ENCODE results near the gene GNG14.
"Not testable (repeated sequence)": the region's sequence is repeated elsewhere in the genome, so short reads cannot be mapped to it uniquely, and the experiment has no call there.

GNG14 gene

DNA sequence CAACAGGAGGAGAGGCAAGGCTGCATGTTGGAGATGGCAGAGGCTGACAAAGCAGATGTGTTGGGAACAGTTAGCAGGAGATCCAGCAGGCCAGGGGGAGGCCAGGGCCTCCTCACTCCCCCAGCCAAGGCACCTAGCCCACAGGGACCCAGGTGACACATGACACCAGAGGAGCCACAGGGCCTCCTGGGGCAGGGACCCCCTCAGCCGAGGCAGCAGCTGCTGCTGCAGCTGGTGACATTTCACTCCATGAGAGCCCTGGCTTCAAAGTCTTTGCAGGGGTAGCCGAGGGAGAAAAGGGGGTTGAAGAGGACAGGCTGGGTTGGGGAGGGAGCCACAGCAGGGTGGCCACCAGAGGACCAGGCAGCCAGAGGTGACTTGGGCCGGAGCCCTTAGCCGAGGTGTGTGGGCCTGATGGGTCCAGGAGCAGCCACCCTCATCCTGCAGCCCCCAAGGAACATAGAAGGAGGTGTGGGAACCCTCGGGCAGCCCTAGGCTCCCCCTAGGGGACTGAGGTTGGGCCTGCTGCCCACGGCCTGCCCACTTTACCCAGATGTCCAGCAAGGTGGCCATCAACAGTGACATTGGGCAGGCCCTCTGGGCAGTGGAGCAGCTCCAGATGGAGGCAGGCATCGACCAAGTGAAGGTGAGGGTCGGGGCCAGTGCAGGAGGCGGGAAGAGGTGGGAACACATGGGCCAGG lies at the start of gene GNG14:
Gene GNG14, plus strand, starts transcription at position 503 of the 701 bp plus-strand sequence. Its CDS starts 51 bp downstream, at position 554.
- ATAC-seq (replicated peaks) = no peak
- H3K27ac Mint-ChIP-seq = no peak within 1 kb of the TSS
- peaks cover 7 to 9% of the 10 kb centered on the region in 2 donors for H3K4me1 Mint-ChIP-seq
- DNase-seq = no peak
- H3K36me3 Mint-ChIP-seq = peaks cover 19 to 34% of the 10 kb centered on the region in 2 donors
- no peaks in the 10 kb centered on the region for H3K9me3 Mint-ChIP-seq
- no peak within 1 kb of the TSS for H3K4me3 Mint-ChIP-seq
- H3K27me3 Mint-ChIP-seq = no peaks in the 10 kb centered on the region

- Mint-ChIP-seq H3K4me1 (peaks cover 13 to 16% of the 10 kb centered on the region in 2 donors), H3K27me3 (no peaks in the 10 kb centered on the region), H3K36me3 (peaks cover 21 to 45% of the 10 kb centered on the region in 2 donors), H3K27ac (no peak overlapping the region), H3K9me3 (no peaks in the 10 kb centered on the region), H3K4me3 (no peak overlapping the region)
- no peak for DNase-seq
- ATAC-seq (replicated peaks) = no peak
Measured at GRCh38 chr19:12638611-12639182, 49.1 kb upstream of the GNG14 start.

GRCh38 chr19:12639901-12640613 lies 47.7 kb upstream of the GNG14 start:
- Mint-ChIP-seq H3K27me3 (no peaks in the 10 kb centered on the region), H3K27ac (peak overlapping the region; percentile 93)

GRCh38 chr19:12641456-12641855 lies 46.3 kb upstream of the GNG14 start:
- Mint-ChIP-seq H3K36me3 (peaks cover 27 to 48% of the 10 kb centered on the region in 2 donors), H3K9me3 (no peaks in the 10 kb centered on the region), H3K27me3 (no peaks in the 10 kb centered on the region), H3K4me1 (peaks cover 8 to 11% of the 10 kb centered on the region in 2 donors), H3K4me3 (no peak overlapping the region), H3K27ac (no peak overlapping the region)
- ATAC-seq (replicated peaks) = no peak
- no peak for DNase-seq

More at GRCh38 chr19:12639901-12640613, 47.7 kb upstream of the GNG14 start:
- peaks cover 12 to 13% of the 10 kb centered on the region in 2 donors for H3K4me1 Mint-ChIP-seq
- peak overlapping the region; percentile 76 to 83 for H3K4me3 Mint-ChIP-seq
- no peaks in the 10 kb centered on the region for H3K9me3 Mint-ChIP-seq
- peaks cover 25 to 45% of the 10 kb centered on the region in 2 donors for H3K36me3 Mint-ChIP-seq
- ATAC-seq (replicated peaks) (peak; percentile 94 to 96), DNase-seq (peak; percentile 82)

DNA sequence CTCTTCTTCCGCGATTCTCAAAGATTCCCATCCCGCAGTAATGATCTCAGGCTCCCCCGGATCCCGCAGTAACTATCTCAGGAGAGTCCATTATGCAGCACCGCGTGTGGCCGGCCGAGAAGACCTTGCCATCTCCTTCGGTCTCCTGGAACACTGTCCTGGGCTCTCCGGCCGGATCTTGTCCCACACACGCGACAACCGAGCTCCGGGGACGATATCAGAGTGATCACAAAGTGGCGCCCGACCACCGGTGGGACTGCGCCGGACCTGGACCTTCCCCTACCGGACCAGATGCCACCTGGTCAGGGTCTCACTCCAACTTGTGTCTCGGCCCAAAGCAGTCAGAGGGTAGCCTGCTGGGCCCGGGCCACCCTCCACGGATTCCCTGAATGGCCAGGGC lies 45.3 kb upstream of the GNG14 start:
- H3K27me3 Mint-ChIP-seq = no peaks in the 10 kb centered on the region
- peaks cover 38 to 49% of the 10 kb centered on the region in 2 donors for H3K36me3 Mint-ChIP-seq
- no peak overlapping the region for H3K4me3 Mint-ChIP-seq
- H3K9me3 Mint-ChIP-seq = peaks cover 0 to under 1% of the 10 kb centered on the region in 2 donors
- no peak for ATAC-seq (replicated peaks)
- peaks cover 15 to 16% of the 10 kb centered on the region in 2 donors for H3K4me1 Mint-ChIP-seq
- no peak for DNase-seq
- no peak overlapping the region for H3K27ac Mint-ChIP-seq

- DNase-seq; ATAC-seq (replicated peaks); H3K9me3 Mint-ChIP-seq; H3K27me3 Mint-ChIP-seq; H3K4me3 Mint-ChIP-seq: not testable (repeated sequence)
- Mint-ChIP-seq H3K4me1 (peaks cover 18 to 21% of the 10 kb centered on the region in 2 donors), H3K27ac (peak overlapping the region; percentile 38), H3K36me3 (peaks cover 43 to 58% of the 10 kb centered on the region in 2 donors)
Measured at GRCh38 chr19:12643716-12644115, 44.1 kb upstream of the GNG14 start.

DNA sequence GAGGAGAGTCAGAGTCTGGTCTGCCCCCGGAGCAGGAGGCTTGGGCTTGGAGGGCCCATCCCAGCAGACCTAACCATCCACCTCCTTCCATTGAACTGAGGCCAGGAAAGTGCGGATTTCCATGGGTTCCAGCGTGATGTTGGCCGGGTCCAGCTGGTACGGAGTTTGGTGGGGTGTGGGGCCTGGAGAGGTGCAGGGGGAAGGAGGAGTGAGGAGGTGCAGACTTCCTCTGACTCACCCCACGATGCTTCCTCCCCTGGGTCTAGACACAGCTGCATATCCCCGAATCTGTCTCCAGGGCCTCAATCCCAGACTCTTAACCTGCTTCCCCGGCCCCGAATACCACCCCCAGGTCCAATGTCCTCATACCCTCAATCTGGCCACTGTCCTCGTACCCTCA lies 41.2 kb upstream of the GNG14 start:
- Mint-ChIP-seq H3K4me1 (peaks cover 16 to 17% of the 10 kb centered on the region in 2 donors), H3K4me3 (no peak overlapping the region), H3K36me3 (peaks cover 56 to 66% of the 10 kb centered on the region in 2 donors), H3K9me3 (peaks cover 0 to 2% of the 10 kb centered on the region in 2 donors), H3K27ac (peak overlapping the region; percentile 94), H3K27me3 (no peaks in the 10 kb centered on the region)
- ATAC-seq (replicated peaks) (no peak), DNase-seq (no peak)

DNA sequence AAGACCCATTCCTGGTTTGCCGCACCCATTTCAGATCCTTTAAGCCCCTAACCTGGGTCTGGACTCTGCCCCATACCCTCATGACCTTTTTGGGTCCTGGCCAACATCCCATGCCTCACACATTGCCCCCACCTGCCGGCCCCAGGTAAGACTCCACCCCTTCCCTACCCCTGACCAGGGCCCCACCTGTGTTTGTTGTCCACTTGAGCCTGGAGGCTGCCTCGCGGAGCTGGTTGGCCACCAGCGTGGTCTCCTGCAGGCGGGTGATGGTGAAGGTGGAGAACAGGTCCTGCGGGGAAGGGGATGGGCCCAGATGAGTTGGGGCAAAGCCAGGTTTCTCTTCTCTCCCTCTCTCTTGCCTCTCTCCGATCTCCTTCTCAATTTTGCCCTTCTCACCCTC lies 40.8 kb upstream of the GNG14 start:
- H3K9me3 Mint-ChIP-seq = peaks cover 0 to 2% of the 10 kb centered on the region in 2 donors
- ATAC-seq (replicated peaks) (peak in 1 of 2 donors; percentile 18), DNase-seq (no peak)
- peaks cover 61 to 71% of the 10 kb centered on the region in 2 donors for H3K36me3 Mint-ChIP-seq
- H3K27ac Mint-ChIP-seq = peak overlapping the region; percentile 94
- H3K4me1 Mint-ChIP-seq = peaks cover 16 to 17% of the 10 kb centered on the region in 2 donors
- no peaks in the 10 kb centered on the region for H3K27me3 Mint-ChIP-seq
- H3K4me3 Mint-ChIP-seq = peak overlapping the region in 1 of 2 donors; percentile 29

- peak; percentile 42 for DNase-seq
Measured at GRCh38 chr19:12647490-12648071, 40.2 kb upstream of the GNG14 start.

GRCh38 chr19:12648088-12648487 lies 39.7 kb upstream of the GNG14 start:
- ATAC-seq (replicated peaks) (no peak), DNase-seq (no peak)
- Mint-ChIP-seq H3K36me3 (peaks cover 61 to 65% of the 10 kb centered on the region in 2 donors), H3K27ac (peak overlapping the region; percentile 78), H3K9me3 (peaks cover 0 to 2% of the 10 kb centered on the region in 2 donors), H3K4me3 (no peak overlapping the region), H3K27me3 (no peaks in the 10 kb centered on the region), H3K4me1 (peaks cover 16 to 17% of the 10 kb centered on the region in 2 donors)

More at GRCh38 chr19:12647490-12648071, 40.2 kb upstream of the GNG14 start:
- Mint-ChIP-seq H3K9me3 (peaks cover 0 to 2% of the 10 kb centered on the region in 2 donors), H3K4me1 (peaks cover 16 to 17% of the 10 kb centered on the region in 2 donors), H3K27ac (peak overlapping the region; percentile 94), H3K36me3 (peaks cover 61 to 70% of the 10 kb centered on the region in 2 donors), H3K27me3 (no peaks in the 10 kb centered on the region), H3K4me3 (peak overlapping the region; percentile 55 to 56)
- ATAC-seq (replicated peaks) = peak; percentile 78 to 79

- Mint-ChIP-seq H3K4me3 (no peak overlapping the region), H3K36me3 (peaks cover 54 to 62% of the 10 kb centered on the region in 2 donors)
Measured at GRCh38 chr19:12649941-12650340, 37.9 kb upstream of the GNG14 start.

GRCh38 chr19:12652219-12652618 lies 35.6 kb upstream of the GNG14 start:
- Mint-ChIP-seq H3K36me3 (peaks cover 65 to 71% of the 10 kb centered on the region in 2 donors), H3K27me3 (no peaks in the 10 kb centered on the region), H3K4me1 (peaks cover 21 to 22% of the 10 kb centered on the region in 2 donors), H3K4me3 (no peak overlapping the region), H3K9me3 (peaks cover 0 to 2% of the 10 kb centered on the region in 2 donors), H3K27ac (no peak overlapping the region)
- DNase-seq (no peak), ATAC-seq (replicated peaks) (no peak)

More at GRCh38 chr19:12649941-12650340, 37.9 kb upstream of the GNG14 start:
- peak overlapping the region; percentile 42 for H3K27ac Mint-ChIP-seq
- H3K27me3 Mint-ChIP-seq = no peaks in the 10 kb centered on the region
- DNase-seq (no peak), ATAC-seq (replicated peaks) (no peak)
- peaks cover 16 to 17% of the 10 kb centered on the region in 2 donors for H3K4me1 Mint-ChIP-seq
- peaks cover 0 to 2% of the 10 kb centered on the region in 2 donors for H3K9me3 Mint-ChIP-seq

DNA sequence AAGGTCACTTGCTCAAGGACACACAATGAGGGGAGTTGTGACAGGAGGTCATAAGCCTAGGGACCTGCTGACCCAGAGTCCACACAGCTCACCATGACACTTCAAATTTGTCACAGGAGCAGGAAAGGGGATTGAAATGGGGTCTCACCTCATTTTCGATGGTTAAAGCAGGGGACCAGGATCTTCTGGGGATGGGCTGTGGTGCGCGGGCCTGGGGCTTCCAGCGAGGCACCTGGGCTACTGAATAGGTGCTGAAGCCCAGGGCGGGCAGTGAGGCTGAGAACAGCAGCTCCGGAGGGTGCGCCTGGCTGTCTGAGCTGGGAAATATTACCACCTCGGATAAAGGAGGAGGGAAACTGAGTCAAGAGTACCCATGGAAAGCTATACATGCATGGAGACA lies 32.3 kb upstream of the GNG14 start:
- peaks cover 62 to 68% of the 10 kb centered on the region in 2 donors for H3K36me3 Mint-ChIP-seq
- peaks cover 13 to 21% of the 10 kb centered on the region in 2 donors for H3K4me1 Mint-ChIP-seq
- ATAC-seq (replicated peaks) = no peak

More for the DNA sequence above, 32.3 kb upstream of the GNG14 start:
- no peak overlapping the region for H3K27ac Mint-ChIP-seq
- H3K27me3 Mint-ChIP-seq = no peaks in the 10 kb centered on the region
- H3K4me3 Mint-ChIP-seq = no peak overlapping the region
- DNase-seq = no peak
- H3K9me3 Mint-ChIP-seq = no peaks in the 10 kb centered on the region

All from stimulated activated naive B cell treated with anti-CD40 and anti-IgM and Interleukin-4, amounts not matched to agents 10 μg/mL and 1 μg/mL and 100 μg/mL, for 72 hours (primary cell).